ENCODE measurements around the gene SLC17A3.

Gene SLC17A3

GRCh38 chr6:25844518-25844917 lies 29.5 kb downstream of the SLC17A3 start:
- in situ Hi-C loops (cut with HindIII; ENCODE audit: low sequenced_read_pairs): no loop called here

GRCh38 chr6:25842526-25842925 lies 31.5 kb downstream of the SLC17A3 start:
- in situ Hi-C loops (cut with HindIII; ENCODE audit: low sequenced_read_pairs): no loop called here

- in situ Hi-C loops (cut with HindIII; ENCODE audit: low sequenced_read_pairs): no loop called here
These were observed 38.4 kb downstream of the SLC17A3 start for GRCh38 chr6:25835442-25836283.

- in situ Hi-C loops (cut with HindIII; ENCODE audit: low sequenced_read_pairs): no loop called here
These were observed 39.1 kb downstream of the SLC17A3 start for GRCh38 chr6:25834950-25835349.

- in situ Hi-C loops (cut with HindIII; ENCODE audit: low sequenced_read_pairs): no loop called here
These were observed 40.9 kb downstream of the SLC17A3 start for GRCh38 chr6:25833136-25833535.

- in situ Hi-C loops (cut with HindIII; ENCODE audit: low sequenced_read_pairs): no loop called here
These were observed 41.4 kb downstream of the SLC17A3 start for GRCh38 chr6:25832670-25833069.

- in situ Hi-C loops (cut with HindIII; ENCODE audit: low sequenced_read_pairs): no loop called here
These were observed 41.8 kb downstream of the SLC17A3 start for GRCh38 chr6:25832307-25832662.

- in situ Hi-C loops (cut with HindIII; ENCODE audit: low sequenced_read_pairs): no loop called here
These were observed 42.3 kb downstream of the SLC17A3 start, which contains the start of gene SLC17A1 for GRCh38 chr6:25831532-25832306. Gene SLC17A1, minus strand, starts transcription at chr6:25832052. Its CDS starts 1,495 bp downstream, at chr6:25830557.

GRCh38 chr6:25830458-25830857 lies 43.6 kb downstream of the SLC17A3 start:
- in situ Hi-C loops (cut with HindIII; ENCODE audit: low sequenced_read_pairs): no loop called here

- in situ Hi-C loops (cut with HindIII; ENCODE audit: low sequenced_read_pairs): no loop called here
These were observed 44.7 kb downstream of the SLC17A3 start for GRCh38 chr6:25829375-25829774.

GRCh38 chr6:25821341-25821740 lies 52.7 kb downstream of the SLC17A3 start:
- in situ Hi-C loops (cut with HindIII; ENCODE audit: low sequenced_read_pairs): no loop called here

- in situ Hi-C loops (cut with HindIII; ENCODE audit: low sequenced_read_pairs): no loop called here
These were observed 57.8 kb downstream of the SLC17A3 start for GRCh38 chr6:25816252-25816651.

GRCh38 chr6:25815194-25815593 lies 58.8 kb downstream of the SLC17A3 start:
- in situ Hi-C loops (cut with HindIII; ENCODE audit: low sequenced_read_pairs): no loop called here

GRCh38 chr6:25804804-25805203 lies 69.2 kb downstream of the SLC17A3 start:
- in situ Hi-C loops (cut with HindIII; ENCODE audit: low sequenced_read_pairs): no loop called here

GRCh38 chr6:25801436-25801835 lies 72.6 kb downstream of the SLC17A3 start:
- in situ Hi-C loops (cut with HindIII; ENCODE audit: low sequenced_read_pairs): no loop called here
